Gastrocnemius medialis (tissue), 4 donors: ENCODE results near the gene SMPDL3A. TPM values are rescaled to one million over a fixed set of nuclear protein-coding genes. Genes with fewer than 3 reads are reported as not detected.

Source experiments
- ATAC-seq, 2 donors: fragments of 150-250 bp; one replicate each; pipeline ENCODE4 v1.9.1; 2016
- DNase-seq, 2 donors: peaks; one replicate each; pipeline ENCODE4 v3.0.0-alpha.2; 2019
- H3K27ac ChIP-seq, 4 donors: fragments of 200-600 bp; sonication (generic); 1 replicate in 1 of 4; 2 replicates in 3 of 4; pipeline ENCODE4 v1.5.1; 2016 to 2018; ENCODE audit warnings: mild to moderate bottlenecking in 2 of 4, moderate library complexity in 1 of 4
- H3K27me3 ChIP-seq, 3 donors: fragments of 200-600 bp; sonication (generic) in 2 of 3; 1 replicate in 1 of 3; 2 replicates in 2 of 3; pipeline versions ENCODE4 v1.5.1 to v1.6.0; 2016 to 2019; ENCODE audit warnings: mild to moderate bottlenecking in 1 of 3, moderate library complexity in 1 of 3
- H3K36me3 ChIP-seq, 2 donors: fragments of 200-600 bp; sonication (generic) in 1 of 2; one replicate each; pipeline ENCODE4 v1.5.1; 2017 to 2018
- H3K4me1 ChIP-seq, 2 donors: fragments of 200-600 bp; sonication (generic) in 1 of 2; one replicate each; pipeline ENCODE4 v1.5.1; 2016 to 2017; ENCODE audit warnings: mild to moderate bottlenecking in 2 of 2
- H3K4me3 ChIP-seq, 4 donors: fragments of 200-600 bp; sonication (generic) in 3 of 4; 1 replicate in 1 of 4; 2 replicates in 3 of 4; pipeline ENCODE4 v1.5.1; 2016 to 2019; ENCODE audit warnings: mild to moderate bottlenecking in 2 of 4
- H3K9me3 ChIP-seq, 3 donors: fragments of 200-600 bp; sonication (generic) in 2 of 3; 1 replicate in 1 of 3; 2 replicates in 2 of 3; pipeline ENCODE4 v1.5.1; 2016 to 2019
- CTCF ChIP-seq, 5 experiments: fragments of 450-650 bp in 3 of 5; fragments of 200-600 bp in 2 of 5; sonication (generic) in 2 of 5; IDR thresholded peaks in 4 of 5; conservative IDR thresholded peaks in 1 of 5; 1 replicate in 4 of 5; 2 replicates in 1 of 5; pipeline ENCODE4 v1.5.1; 2016 to 2019; ENCODE audit warnings: antibody characterized with exemption in 5 of 5, mild to moderate bottlenecking in 3 of 5, moderate library complexity in 3 of 5
- POLR2A ChIP-seq, 2 donors: fragments of 450-650 bp; IDR thresholded peaks; one replicate each; pipeline ENCODE4 v1.6.1; 2017; ENCODE audit warnings: antibody characterized with exemption in 2 of 2, mild to moderate bottlenecking in 2 of 2, moderate library complexity in 2 of 2
- in situ Hi-C, 4 donors: fragments of 200-750 bp; cut with MboI; loops; one replicate each; pipeline versions ENCODE4 v1.15.0 to v1.8.0; 2017; ENCODE audit warnings: low sequenced_read_pairs in 4 of 4
- intact Hi-C: fragments of 100-400 bp; cut with DNase I; formaldehyde crosslinking; loops from one replicate; pipeline ENCODE4 v1.15.1; 2023; ENCODE audit warnings: low total_unique reads
- total RNA-seq, 4 donors: library from RNA; depleted of rRNA; stranded (reverse); fragments of >200 nt; gene quantifications; one replicate each; pipeline versions ENCODE4 v1.1.0 to v1.2.3, GENCODE V29; 2016

The SMPDL3A gene
- total RNA-seq, 4 donors from 2014 or later, result 18.4 to 38.4 (median 32.6) TPM

DNA sequence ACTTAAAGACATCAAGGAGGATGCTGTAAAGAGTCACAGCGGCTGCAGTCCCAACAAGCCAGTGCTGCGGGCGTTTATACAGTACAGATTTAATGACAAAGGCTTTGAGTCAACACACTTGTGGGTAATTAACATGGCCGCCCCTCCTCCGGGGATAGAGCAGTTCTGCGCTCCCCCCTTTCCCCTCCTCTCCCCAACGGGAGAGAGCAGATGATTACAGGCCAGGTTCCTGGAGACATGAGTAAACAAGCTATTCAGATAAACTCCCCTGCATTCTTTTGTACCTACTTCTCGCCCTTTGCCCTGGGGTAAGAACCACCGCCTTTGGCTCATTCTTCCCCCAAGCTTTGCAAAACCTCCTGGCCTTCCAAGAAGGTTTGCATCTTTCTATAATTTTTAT is 33.2 kb upstream of the SMPDL3A start:
- TF ChIP-seq CTCF (IDR thresholded peaks at IDR 0.05 in 4 of 5, conservative IDR thresholded peaks at IDR 0.05 in 1 of 5) (no peak), POLR2A (IDR thresholded peaks at IDR 0.05) (no peak)
- no peak for ATAC-seq
- in situ Hi-C loops, result no loop called here

GRCh38 chr6:122758927-122759334 is 30.1 kb upstream of the SMPDL3A start:
- Histone ChIP-seq H3K9me3 (no peaks in the 10 kb centered on the region), H3K4me1 (no peaks in the 10 kb centered on the region), H3K36me3 (no peaks in the 10 kb centered on the region), H3K4me3 (no peak overlapping the region), H3K27ac (no peak overlapping the region), H3K27me3 (no peaks in the 10 kb centered on the region)
- DNase-seq, result no peak
- in situ Hi-C loops, result no loop called here
- no peak for ATAC-seq
- intact Hi-C loops, result no loop called here
- TF ChIP-seq CTCF (IDR thresholded peaks at IDR 0.05 in 4 of 5, conservative IDR thresholded peaks at IDR 0.05 in 1 of 5) (no peak), POLR2A (IDR thresholded peaks at IDR 0.05) (no peak)

More for the DNA sequence above, 33.2 kb upstream of the SMPDL3A start:
- no peaks in the 10 kb centered on the region for H3K9me3 ChIP-seq
- H3K4me3 ChIP-seq, result no peak overlapping the region
- H3K27me3 ChIP-seq, result no peaks in the 10 kb centered on the region
- intact Hi-C loops, result no loop called here
- no peak for DNase-seq
- H3K27ac ChIP-seq, result no peak overlapping the region
- no peaks in the 10 kb centered on the region for H3K36me3 ChIP-seq
- peaks cover 14 to 18% of the 10 kb centered on the region in 2 donors for H3K4me1 ChIP-seq

- no peak for ATAC-seq
- no peaks in the 10 kb centered on the region for H3K9me3 ChIP-seq
- no peak overlapping the region for H3K27ac ChIP-seq
- H3K36me3 ChIP-seq, result no peaks in the 10 kb centered on the region
- TF ChIP-seq POLR2A (IDR thresholded peaks at IDR 0.05), result no peak
- no peak for TF ChIP-seq CTCF (IDR thresholded peaks at IDR 0.05 in 4 of 5, conservative IDR thresholded peaks at IDR 0.05 in 1 of 5)
- in situ Hi-C loops, result no loop called here
- DNase-seq, result no peak
- no peaks in the 10 kb centered on the region for H3K27me3 ChIP-seq
- no peak overlapping the region for H3K4me3 ChIP-seq
- H3K4me1 ChIP-seq, result no peaks in the 10 kb centered on the region
- intact Hi-C loops, result no loop called here
Measured at GRCh38 chr6:122760330-122760729, 28.7 kb upstream of the SMPDL3A start.

DNA sequence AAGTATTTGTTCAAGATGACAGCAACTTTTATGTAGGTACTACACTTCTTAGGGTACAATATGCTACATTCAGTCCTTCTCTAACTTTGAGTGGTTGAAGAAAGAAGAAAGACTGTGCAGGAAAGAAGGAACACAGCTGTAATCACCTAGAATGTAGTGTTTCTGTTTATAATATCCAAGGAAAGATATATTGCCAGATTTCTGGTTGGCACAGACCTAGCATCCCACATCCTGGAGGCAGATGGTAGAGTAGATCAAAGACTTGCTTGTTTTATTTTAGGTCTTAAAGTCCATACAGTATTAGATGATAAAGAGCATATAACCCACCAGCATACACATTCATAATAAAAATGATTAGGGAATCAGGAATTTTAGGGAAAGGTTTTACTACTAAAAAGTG is 22.8 kb upstream of the SMPDL3A start:
- Histone ChIP-seq H3K36me3 (no peaks in the 10 kb centered on the region), H3K4me3 (no peak overlapping the region), H3K27me3 (no peaks in the 10 kb centered on the region), H3K4me1 (no peaks in the 10 kb centered on the region), H3K27ac (no peak overlapping the region), H3K9me3 (no peaks in the 10 kb centered on the region)
- in situ Hi-C loops (no loop called here), intact Hi-C loops (no loop called here)
- DNase-seq, result no peak
- TF ChIP-seq POLR2A (IDR thresholded peaks at IDR 0.05) (no peak), CTCF (IDR thresholded peaks at IDR 0.05 in 4 of 5, conservative IDR thresholded peaks at IDR 0.05 in 1 of 5) (no peak)
- no peak for ATAC-seq
